ENCODE results near the gene KLHL42.

The KLHL42 gene

DNA sequence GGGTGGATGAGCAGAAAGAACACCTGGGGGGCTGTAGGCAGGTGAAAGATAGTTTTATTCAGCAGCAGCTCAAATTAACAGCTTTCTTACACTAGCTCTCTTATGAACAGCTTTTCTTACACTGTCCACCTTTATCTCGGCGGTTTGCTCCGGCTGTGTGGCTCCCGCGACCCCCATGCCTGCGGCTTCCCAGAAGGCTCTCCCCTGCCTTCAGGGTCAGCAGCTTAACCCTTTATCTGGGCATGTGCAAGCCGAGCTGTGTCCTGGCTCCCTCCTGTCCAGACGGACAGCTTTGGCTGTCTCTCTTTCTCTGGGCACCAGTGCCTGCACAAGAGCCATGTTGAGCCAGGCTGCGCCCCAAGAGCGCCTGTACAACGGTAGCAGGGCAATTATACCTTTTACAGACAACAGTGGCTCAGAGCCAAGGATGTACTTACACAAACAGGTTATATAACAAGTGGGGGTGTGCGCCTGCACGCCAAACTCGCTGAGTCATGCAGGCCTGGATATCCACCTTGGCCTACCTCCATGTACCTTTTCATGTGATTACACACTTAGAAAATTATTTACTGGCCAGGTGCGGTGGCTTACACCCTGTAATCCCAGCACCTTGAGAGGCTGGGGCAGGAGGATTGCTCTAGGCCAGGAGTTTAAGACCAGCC lies 28.5 kb upstream of the KLHL42 start:
- TF ChIP-seq, protein P1, sequence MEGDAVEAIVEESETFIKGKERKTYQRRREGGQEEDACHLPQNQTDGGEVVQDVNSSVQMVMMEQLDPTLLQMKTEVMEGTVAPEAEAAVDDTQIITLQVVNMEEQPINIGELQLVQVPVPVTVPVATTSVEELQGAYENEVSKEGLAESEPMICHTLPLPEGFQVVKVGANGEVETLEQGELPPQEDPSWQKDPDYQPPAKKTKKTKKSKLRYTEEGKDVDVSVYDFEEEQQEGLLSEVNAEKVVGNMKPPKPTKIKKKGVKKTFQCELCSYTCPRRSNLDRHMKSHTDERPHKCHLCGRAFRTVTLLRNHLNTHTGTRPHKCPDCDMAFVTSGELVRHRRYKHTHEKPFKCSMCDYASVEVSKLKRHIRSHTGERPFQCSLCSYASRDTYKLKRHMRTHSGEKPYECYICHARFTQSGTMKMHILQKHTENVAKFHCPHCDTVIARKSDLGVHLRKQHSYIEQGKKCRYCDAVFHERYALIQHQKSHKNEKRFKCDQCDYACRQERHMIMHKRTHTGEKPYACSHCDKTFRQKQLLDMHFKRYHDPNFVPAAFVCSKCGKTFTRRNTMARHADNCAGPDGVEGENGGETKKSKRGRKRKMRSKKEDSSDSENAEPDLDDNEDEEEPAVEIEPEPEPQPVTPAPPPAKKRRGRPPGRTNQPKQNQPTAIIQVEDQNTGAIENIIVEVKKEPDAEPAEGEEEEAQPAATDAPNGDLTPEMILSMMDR (IDR thresholded peaks at IDR 0.05; ENCODE audit: extremely low read depth, missing control alignments) = no peak
- no peak for DNase-seq (ENCODE audit: low spot score)

DNA sequence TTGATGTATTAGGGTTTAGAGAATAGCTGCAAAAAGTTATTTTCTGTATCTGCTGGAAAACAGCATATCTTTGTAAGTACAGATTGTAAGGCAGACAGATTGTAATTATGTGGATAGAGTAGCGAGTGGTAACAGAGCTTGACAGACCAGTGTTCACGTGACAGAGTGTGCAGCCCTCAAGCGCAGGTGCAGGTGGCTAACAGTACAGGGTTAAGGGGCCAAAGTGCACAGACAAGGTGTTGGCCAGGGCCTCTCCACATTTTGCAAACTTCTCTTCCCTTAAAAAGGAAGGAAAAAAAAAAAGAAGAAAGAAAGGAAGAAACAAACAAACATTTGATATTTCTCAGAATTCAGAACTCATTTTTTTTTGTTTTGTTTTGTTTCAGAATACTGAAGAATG lies 25.2 kb upstream of the KLHL42 start:
- TF ChIP-seq, protein P1 (IDR thresholded peaks at IDR 0.05; ENCODE audit: extremely low read depth, missing control alignments) = no peak
- no peak for DNase-seq (ENCODE audit: low spot score)

DNA sequence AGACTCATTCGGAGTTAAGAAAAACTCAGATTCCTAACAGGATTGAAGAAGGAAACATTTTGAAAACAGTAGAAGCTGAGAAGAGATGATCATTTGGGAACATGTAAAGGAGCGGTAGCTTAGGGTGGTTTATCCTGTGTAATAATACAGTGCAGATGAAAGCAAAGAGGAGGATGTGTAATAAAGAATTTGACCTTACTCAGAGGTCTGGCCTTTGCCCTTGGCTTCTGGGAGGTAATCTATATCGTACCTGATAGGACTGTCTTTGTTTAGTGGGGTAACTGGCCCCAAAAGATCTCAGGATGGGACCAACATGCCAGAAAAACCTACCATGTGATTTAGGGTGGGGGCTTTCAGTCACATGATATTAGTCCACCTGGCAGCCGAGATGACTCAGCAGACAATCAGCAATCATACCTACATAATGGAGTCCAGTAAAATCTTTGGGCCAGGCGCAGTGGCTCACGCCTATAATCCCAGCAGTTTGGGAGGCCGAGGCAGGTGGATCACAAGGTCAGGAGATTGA lies 23.3 kb upstream of the KLHL42 start:
- TF ChIP-seq, protein P1 (IDR thresholded peaks at IDR 0.05; ENCODE audit: extremely low read depth, missing control alignments) = no peak
- DNase-seq (ENCODE audit: low spot score) = no peak

GRCh38 chr12:27762757-27763156 lies 17.3 kb upstream of the KLHL42 start:
- DNase-seq (ENCODE audit: low spot score) = no peak
- TF ChIP-seq, protein P1 (IDR thresholded peaks at IDR 0.05; ENCODE audit: extremely low read depth, missing control alignments) = no peak

GRCh38 chr12:27766587-27766986 lies 13.4 kb upstream of the KLHL42 start:
- TF ChIP-seq, protein P1 (IDR thresholded peaks at IDR 0.05; ENCODE audit: extremely low read depth, missing control alignments) = no peak
- no peak for DNase-seq (ENCODE audit: low spot score)

GRCh38 chr12:27769142-27769673 lies 10.8 kb upstream of the KLHL42 start:
- TF ChIP-seq, protein P1 (IDR thresholded peaks at IDR 0.05; ENCODE audit: extremely low read depth, missing control alignments) = no peak
- DNase-seq (ENCODE audit: low spot score) = no peak

DNA sequence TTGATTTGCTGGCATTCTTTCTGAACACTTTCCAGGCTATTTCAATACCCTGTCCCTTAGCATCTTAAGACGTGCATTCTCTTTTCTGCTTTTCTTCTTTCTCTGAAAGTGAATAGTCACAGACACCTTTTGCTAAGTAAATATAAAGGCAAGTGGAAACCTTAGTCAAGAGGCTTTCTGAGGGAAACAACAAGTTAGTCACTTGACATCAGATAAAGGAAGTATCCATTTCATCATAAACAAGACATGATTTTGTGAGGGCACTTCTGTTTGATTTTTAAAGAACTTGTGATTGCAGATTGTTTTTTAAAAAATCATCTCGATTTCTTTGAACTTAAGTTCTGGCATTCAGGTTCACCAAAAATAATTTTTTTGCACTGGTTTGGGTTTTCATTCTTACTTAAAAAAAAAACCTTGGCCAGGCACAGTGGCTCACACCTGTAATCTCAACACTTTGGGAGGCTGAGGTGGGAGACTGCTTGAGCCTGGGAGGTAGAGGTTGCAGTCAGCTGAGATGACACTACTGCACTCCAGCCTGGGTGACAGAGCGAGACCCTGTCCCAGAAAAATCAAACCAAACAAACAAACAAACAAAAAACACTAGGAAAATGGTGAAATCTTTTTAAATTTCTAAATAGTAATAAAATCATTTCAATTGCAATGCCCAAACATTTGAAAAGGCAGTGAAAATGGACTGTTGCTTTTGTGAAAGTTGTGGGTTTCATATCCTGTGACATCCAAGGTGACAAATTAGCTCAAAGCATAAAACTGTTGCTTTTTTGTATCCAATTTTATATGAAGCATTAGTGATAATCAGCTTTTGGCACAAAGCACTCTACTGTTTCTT lies 8.3 kb upstream of the KLHL42 start:
- TF ChIP-seq, protein P1 (IDR thresholded peaks at IDR 0.05; ENCODE audit: extremely low read depth, missing control alignments) = no peak

More for the DNA sequence above, 8.3 kb upstream of the KLHL42 start:
- no peak for DNase-seq (ENCODE audit: low spot score)
